ENCODE results near the gene FNIP1.
A peak's percentile ranks its signal among the peaks of the same experiment; 100 is the strongest.
"Not testable (repeated sequence)": the region's sequence is repeated elsewhere in the genome, so short reads cannot be mapped to it uniquely, and the experiment has no call there.

The FNIP1 gene

GRCh38 chr5:131796793-131797693 lies at the start of gene FNIP1:
Gene FNIP1 (minus strand): TSS chr5:131797017. CDS start chr5:131796921, 96 bp downstream.
- DNase-seq: peak; percentile 98

- DNase-seq: no peak
Observed at GRCh38 chr5:131846536-131846935, 49.7 kb upstream of the FNIP1 start.

DNA sequence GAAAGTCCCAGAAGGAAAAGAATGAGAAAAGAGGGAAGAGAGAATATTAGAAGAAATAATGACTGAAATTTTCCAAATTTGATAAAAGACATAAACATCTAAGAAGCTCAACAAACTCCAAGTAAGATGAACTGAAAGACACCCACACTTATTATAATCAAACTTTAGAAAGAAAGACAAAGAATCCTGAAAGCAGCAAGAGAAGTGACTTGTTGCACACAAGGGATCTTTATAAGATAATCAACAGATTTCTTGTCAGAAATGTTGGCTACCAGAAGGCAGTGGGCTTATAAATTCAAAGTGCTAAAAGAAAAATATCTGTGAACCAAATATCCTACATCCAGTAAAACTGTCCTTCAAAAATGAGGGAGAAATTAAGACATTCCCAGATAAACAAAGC lies 49.0 kb upstream of the FNIP1 start:
- no peak for DNase-seq

DNA sequence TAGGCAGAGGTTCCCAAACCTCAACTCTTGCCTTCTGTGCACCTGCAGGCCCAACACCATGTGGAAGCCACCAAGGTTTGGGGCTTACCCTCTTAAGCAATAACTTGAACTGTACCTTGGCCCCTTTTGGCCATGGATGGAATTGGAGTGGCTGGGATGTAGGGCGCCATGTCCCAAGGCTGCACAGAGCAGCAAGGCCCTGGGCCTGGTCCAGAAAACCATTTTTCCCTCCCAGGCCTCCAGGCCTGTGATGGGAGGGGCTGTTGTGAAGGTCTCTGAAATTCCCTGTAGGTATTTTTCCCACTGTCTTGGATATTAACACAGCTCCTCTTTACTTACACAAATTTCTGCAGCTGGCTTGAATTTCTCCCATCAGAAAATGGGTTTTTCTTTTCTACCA lies 46.2 kb upstream of the FNIP1 start:
- DNase-seq: not testable (repeated sequence)

- not testable (repeated sequence) for DNase-seq
Observed at GRCh38 chr5:131832702-131833101, 35.9 kb upstream of the FNIP1 start.

- no peak for DNase-seq
Observed at GRCh38 chr5:131825404-131826013, 28.7 kb upstream of the FNIP1 start.

- no peak for DNase-seq
Observed at GRCh38 chr5:131824631-131825030, 27.8 kb upstream of the FNIP1 start.

GRCh38 chr5:131821221-131821620 lies 24.4 kb upstream of the FNIP1 start:
- DNase-seq: no peak

DNA sequence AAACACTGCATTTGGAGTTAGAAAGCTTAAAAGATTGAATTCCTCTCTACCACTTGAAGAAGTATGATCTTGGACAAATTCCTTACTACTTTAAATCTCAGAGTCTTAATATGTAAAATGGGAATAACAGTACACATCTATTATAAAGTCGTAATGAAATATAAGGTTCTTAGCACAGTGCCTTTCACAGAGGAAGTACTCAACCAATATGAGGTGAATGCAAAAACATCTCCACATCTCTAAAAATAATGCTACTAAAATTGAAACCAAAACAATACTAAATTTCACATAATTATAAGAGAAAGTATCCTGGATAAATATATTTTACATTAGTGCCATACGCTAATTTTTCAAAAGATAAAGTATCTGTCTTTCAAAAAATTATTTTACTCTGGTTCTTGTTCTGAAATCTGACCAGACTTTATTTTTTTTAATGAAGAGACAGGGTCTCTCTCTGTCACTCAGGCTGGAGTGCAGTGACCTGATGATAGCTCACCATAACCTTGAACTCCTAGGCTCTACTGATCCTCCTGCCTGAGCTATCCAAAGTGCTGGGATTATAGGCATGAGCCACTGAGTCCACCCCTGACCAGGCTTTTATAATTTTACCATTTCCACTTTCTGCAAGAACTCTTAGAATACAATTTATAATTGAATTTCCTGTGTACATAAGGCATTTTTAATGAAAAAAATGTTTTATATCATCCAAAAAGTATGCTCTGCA lies 21.3 kb upstream of the FNIP1 start:
- DNase-seq: no peak

DNA sequence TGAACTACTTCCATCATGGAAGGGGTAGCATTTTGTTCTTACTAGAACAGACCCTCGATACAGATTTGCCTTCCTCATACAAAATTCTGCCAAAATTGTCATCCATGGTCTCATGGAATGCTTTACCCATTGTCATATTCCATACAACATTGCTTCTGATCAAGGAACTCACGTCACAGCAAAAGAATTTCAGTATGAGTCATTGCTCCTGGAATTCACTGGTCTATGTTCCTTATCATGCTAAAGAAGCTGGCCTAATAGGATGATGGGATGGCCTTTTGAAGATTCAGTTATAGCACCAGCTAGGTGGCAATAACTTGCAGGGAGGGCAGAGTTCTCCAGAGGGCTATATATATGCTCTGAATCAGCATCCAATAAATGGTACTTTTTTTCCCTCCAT lies 18.2 kb upstream of the FNIP1 start:
- DNase-seq: no peak

- no peak for DNase-seq
Observed at GRCh38 chr5:131812371-131813160, 15.7 kb upstream of the FNIP1 start.

DNA sequence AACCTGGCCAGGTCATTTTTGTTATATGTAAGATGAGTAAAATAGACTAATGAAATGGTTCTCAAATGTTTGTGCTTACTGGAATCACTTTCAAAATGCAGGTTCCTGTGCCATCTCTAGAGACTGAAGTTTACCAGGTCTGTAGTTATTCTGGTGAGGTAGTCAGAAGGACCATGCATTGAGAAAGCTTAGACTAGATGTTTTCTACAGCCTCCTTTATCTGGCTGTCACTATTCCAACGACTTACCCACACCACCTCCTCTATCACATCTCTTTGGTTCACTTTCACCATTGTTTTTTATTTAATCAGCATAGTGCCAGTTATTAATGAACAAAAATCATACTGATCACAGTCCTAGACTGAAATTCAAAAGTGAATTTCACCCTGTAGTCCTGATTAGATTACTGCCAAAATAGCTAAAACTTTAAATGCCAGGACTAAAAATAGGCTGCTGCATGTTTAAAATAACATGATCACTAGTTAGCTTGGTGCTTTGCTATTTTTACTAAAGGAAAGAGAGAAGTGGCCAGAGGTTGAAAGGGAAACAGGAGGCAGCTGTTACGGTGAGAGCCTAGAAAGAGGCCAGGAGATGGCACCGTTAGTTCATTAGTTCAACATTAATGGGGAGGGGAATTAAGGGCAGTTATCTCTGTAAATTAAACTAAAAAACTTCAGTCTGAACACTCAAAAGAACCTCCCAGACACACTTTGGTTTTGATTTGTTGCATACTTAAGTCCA lies 13.9 kb upstream of the FNIP1 start:
- no peak for DNase-seq

DNA sequence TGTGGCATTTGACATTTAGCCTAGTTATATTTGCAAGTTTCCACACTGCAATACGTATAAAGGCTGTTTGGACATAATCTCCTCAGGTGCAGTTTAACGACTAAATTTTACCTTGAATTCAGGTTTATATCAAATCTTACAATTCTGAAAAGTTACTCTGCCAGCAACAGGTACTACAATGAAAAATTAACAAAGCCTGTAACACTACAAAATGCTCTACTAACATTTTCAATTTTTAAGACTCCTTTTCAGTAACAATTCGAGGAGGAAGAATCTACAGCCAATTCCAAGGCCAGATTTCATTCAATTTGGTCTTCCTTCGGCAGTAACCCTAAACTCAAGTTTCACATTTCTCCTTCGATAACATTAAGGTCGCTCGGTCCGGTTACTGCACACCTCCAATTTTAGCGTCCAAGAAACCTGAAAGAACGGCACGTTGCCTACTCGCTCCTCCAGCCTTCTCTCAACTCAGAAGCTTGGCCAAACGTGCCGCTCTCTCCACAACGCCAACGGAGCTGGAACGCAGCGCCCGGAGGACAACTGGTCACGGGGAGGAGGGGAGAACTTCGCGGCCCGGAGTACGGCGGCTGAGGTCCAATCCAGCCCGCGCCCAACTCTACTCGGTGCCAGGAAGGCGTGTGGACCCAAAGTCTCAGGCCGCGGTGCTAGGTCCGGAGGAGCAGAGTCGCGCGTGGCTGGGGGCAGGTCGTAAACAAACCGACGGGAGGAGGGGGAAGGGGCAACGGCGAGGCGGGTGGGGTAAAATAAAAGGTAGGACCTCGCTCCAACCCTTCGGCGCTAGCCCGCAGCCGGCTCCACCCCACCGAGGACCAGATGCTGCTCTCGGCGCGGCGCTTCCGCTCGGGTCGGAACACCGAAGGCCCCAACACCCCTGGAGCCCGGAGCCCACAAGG lies 681 bp downstream of the FNIP1 start:
- peak; percentile 2 for DNase-seq

- no peak for DNase-seq
Observed at GRCh38 chr5:131795228-131795627, 1.6 kb downstream of the FNIP1 start.

DNA sequence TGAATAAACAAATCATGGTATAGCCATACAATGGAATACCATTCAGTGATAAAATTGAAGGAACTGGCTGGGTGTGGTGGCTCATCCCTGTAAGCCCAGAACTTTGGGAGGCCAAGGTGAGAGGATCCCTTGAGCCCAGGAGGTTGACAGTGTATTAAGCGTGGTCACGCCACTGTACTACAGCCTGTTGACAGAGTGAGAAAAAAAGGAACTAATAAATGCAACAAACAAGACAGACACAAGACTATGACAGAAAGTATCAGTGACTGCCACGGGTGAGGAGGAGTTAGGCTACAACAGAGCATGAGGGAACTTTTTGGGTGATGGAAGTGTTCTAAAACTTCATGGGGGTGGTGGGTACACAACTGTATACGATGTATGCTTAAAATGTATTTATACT lies 2.2 kb downstream of the FNIP1 start:
- no peak for DNase-seq

- DNase-seq: no peak
Observed at GRCh38 chr5:131792896-131793295, 3.9 kb downstream of the FNIP1 start.

DNA sequence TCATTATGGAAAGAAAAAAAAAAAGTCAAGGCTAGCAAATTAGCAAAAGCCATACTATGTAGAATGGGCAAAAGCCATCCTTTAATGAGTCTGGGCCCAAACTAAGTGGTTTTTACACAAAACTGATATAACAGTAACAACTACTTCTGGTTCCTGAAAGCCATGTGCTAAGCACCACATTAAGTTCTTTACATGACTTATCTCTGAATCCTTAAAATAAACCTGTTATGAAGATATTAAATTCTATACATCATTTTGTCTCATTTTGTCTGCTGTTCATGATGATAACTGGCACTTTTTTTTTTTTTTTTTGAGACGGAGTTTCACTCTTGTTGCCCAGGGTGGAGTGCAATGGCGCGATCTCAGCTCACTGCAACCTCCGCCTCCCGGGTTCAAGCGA lies 5.0 kb downstream of the FNIP1 start:
- no peak for DNase-seq

- no peak for DNase-seq
Observed at GRCh38 chr5:131790550-131790949, 6.3 kb downstream of the FNIP1 start.

DNA sequence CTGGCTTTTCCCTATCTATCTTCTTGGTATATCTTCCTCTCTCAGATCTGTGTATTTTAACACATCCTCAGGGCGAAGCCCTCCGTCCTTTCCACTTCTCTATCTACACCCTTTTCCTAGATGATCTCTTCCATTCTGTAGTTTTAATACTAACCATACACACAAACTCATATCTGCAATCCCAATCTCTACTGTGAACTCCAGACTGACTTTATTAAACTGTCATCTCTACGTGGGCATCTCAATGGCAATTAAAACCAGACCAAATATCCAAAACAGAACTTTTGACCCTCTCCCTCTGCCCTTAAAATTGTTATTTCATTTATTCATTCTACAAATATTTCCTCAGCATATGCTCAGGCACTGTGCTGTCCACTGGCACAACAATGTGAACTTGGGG lies 7.1 kb downstream of the FNIP1 start:
- DNase-seq: no peak

GRCh38 chr5:131787736-131788135 lies 9.1 kb downstream of the FNIP1 start:
- DNase-seq: no peak
